ENCODE measurements around the gene PALLD. TPM values are rescaled to one million over a fixed set of nuclear protein-coding genes. Genes with fewer than 3 reads are reported as not detected.

The PALLD gene
- total RNA-seq, 1 donor from 2014 or later: 121 TPM

Small RNA genes lying within 50 kb of the gene (small RNA-seq; reads per million reads assigned to genes)
- not detected for gene RF00432 (ENCODE audit: low replicate concordance)
- gene RNU6-1336P (ENCODE audit: low replicate concordance): not detected
- not detected for gene RNU6-853P (ENCODE audit: low replicate concordance)

Other genes with a start within 250 kb of the PALLD start
- 15.0 TPM for gene DDX60, start 178.3 kb upstream of the PALLD start, total RNA-seq
- gene DDX60L, start 16.6 kb upstream of the PALLD start, total RNA-seq: 12.8 TPM

All from skin of body (tissue), 2 donors.